GM12878 (cell line): Measurements from ENCODE around the gene LAMA2. TPM values are rescaled to one million over a fixed set of nuclear protein-coding genes. Genes with fewer than 3 reads are reported as not detected.

Experiments used
- ATAC-seq: fragments of 200-7000 bp; cut with Tn5 transposase; 3 replicates; pipeline ENCODE4 v1.9.1; 2020; ENCODE audit warnings: mild to moderate bottlenecking, moderate library complexity
- BruUV-seq: library from RNA; stranded (reverse); fragments of 400-500 nt; replicated peaks from 2 replicates; lab custom pipeline; 2021; lab: Mats Ljungman, UMichigan
- CTCF ChIA-PET: fragments of 300-600 bp; sonication (Branson Sonifier 250); formaldehyde crosslinking; extraction: SDS; loops from one replicate; lab custom pipeline; 2021; ENCODE audit warnings: inconsistent platforms; lab: Yijun Ruan, JAX
- POLR2A ChIA-PET: fragments of 350-600 bp; formaldehyde crosslinking; extraction: SDS; loops from one replicate; lab custom pipeline; 2021; ENCODE audit warnings: inconsistent platforms; lab: Charles Lee
- RAD21 ChIA-PET: fragments of 300-600 bp; sonication (Branson Sonifier 250); formaldehyde crosslinking; loops from one replicate; lab custom pipeline; 2023; ENCODE audit warnings: antibody characterized with exemption; ENCODE audit not compliant: unreplicated experiment; lab: Charles Lee
- SMC1A ChIA-PET: fragments of 300-600 bp; sonication (Branson Sonifier 250); formaldehyde crosslinking; loops from one replicate; lab custom pipeline; 2023; ENCODE audit not compliant: unreplicated experiment, uncharacterized antibody; lab: Charles Lee
- DNase-seq: peaks from one replicate; pipeline ENCODE4 v3.0.0-alpha.2; 2011; ENCODE audit warnings: low read depth, low spot score
- FAIRE-seq: peaks from 3 replicates; lab custom pipeline; 2011; peaks lifted over from hg19 to GRCh38; lab: Jason Lieb, UNC
- H2AFZ ChIP-seq: 2 replicates; pipeline ENCODE4 v1.6.0; 2011; ENCODE audit warnings: low read depth, low read length, control low read depth; ENCODE audit not compliant: control insufficient read depth
- H3K27ac ChIP-seq: 2 replicates; pipeline ENCODE4 v1.5.1; 2011; ENCODE audit warnings: control low read depth; ENCODE audit not compliant: control insufficient read depth, insufficient read depth
- H3K27me3 ChIP-seq, 2 experiments: replicated peaks in 1 of 2; 2 replicates each; pipeline versions ENCODE4 v1.6.0 to v1.6.1; 2011; ENCODE audit warnings: low read length in 1 of 2; ENCODE audit not compliant: control insufficient read depth in 2 of 2, insufficient read depth in 2 of 2
- H3K36me3 ChIP-seq, 2 experiments: 2 replicates each; pipeline ENCODE4 v1.5.1; 2011; ENCODE audit warnings: low read length in 1 of 2; ENCODE audit not compliant: control insufficient read depth in 2 of 2, insufficient read depth in 2 of 2
- H3K4me1 ChIP-seq: 2 replicates; pipeline ENCODE4 v1.6.1; 2011; ENCODE audit warnings: mild to moderate bottlenecking, low read length, moderate library complexity, mixed read lengths; ENCODE audit not compliant: control insufficient read depth, insufficient read depth
- H3K4me2 ChIP-seq: 2 replicates; pipeline ENCODE4 v1.6.0; 2011; ENCODE audit warnings: control low read depth; ENCODE audit not compliant: control insufficient read depth, insufficient read depth
- H3K4me3 ChIP-seq: fragments of 200-600 bp; sonication (generic); 2 replicates; pipeline ENCODE4 v1.5.1; 2016
- H3K79me2 ChIP-seq: 2 replicates; pipeline ENCODE4 v1.6.0; 2011; ENCODE audit warnings: low read length; ENCODE audit not compliant: control insufficient read depth, insufficient read depth
- H3K9ac ChIP-seq: 2 replicates; pipeline ENCODE4 v1.8.0; 2011; ENCODE audit warnings: low read length, control low read depth, mixed read lengths; ENCODE audit not compliant: control insufficient read depth, insufficient read depth
- H3K9me3 ChIP-seq: replicated peaks from 3 replicates; pipeline ENCODE4 v1.5.1; 2011; ENCODE audit warnings: mild to moderate bottlenecking, low read length; ENCODE audit not compliant: control insufficient read depth, insufficient read depth
- H4K20me1 ChIP-seq: 2 replicates; pipeline ENCODE4 v1.6.0; 2011; ENCODE audit not compliant: control insufficient read depth, insufficient read depth
- CBFB ChIP-seq: IDR thresholded peaks from 2 replicates; pipeline ENCODE4 v1.6.1; 2016; ENCODE audit warnings: antibody characterized with exemption, low read depth
- ELK1 ChIP-seq: IDR thresholded peaks from 2 replicates; pipeline ENCODE4 v1.6.1; 2012; ENCODE audit warnings: low read depth, low read length, improper control_type of control experiment
- KDM1A ChIP-seq: fragments of 200-600 bp; sonication (generic); IDR thresholded peaks from 2 replicates; pipeline ENCODE4 v1.6.1; 2016; ENCODE audit warnings: borderline replicate concordance
- SMAD1 ChIP-seq: fragments of 450-650 bp; IDR thresholded peaks from 2 replicates; pipeline ENCODE4 v1.6.1; 2018; ENCODE audit warnings: mild to moderate bottlenecking, low read depth; ENCODE audit not compliant: partially characterized antibody
- SMAD5 ChIP-seq: IDR thresholded peaks from 2 replicates; pipeline ENCODE4 v1.6.1; 2016; ENCODE audit warnings: antibody characterized with exemption, low read depth
- ZSCAN29 ChIP-seq: fragments of 450-650 bp; IDR thresholded peaks from 2 replicates; pipeline ENCODE4 v1.6.1; 2017; ENCODE audit warnings: mild to moderate bottlenecking, moderate library complexity
- WGBS: methylation state at CpG from one replicate; pipeline ENCODE4 v1.1.6; 2016; ENCODE audit warnings: low lambda C conversion rate; ENCODE audit not compliant: insufficient replicate concordance, insufficient coverage; ENCODE audit errors: missing lambda C conversion rate; 5-methylcytosine and 5-hydroxymethylcytosine counted together
- in situ Hi-C: fragments of 300-500 bp; cut with MboI; formaldehyde crosslinking; loops from 9 replicates; pipeline ENCODE4 v1.14.3; 2018; ENCODE audit warnings: mixed read lengths
- intact Hi-C: fragments of 100-400 bp; cut with micrococcal nuclease; formaldehyde crosslinking; loops from one replicate; pipeline ENCODE4 v1.14.2; 2022; ENCODE audit not compliant: unreplicated experiment
- polyA plus RNA-seq, 11 experiments: library from polyadenylated mRNA; depleted of rRNA in 4 of 11; unstranded in 6 of 11; stranded (reverse) in 5 of 11; fragments of >200 nt; fragmentation: Nextera tagmentation in 4 of 11; fragmentation: Illumina TruSeq in 1 of 11; extraction: Ambion mirVana in 4 of 11; extraction: Trizol in 1 of 11; gene quantifications; 1 replicate in 1 of 11; 2 replicates in 10 of 11; pipeline versions ENCODE4 v1.2.1 to v1.2.3, GENCODE V29; 2011 to 2016; ENCODE audit warnings: inconsistent platforms in 2 of 11, missing spikeins in 2 of 11, low read depth in 1 of 11
- total RNA-seq, 4 experiments: library from RNA; depleted of rRNA in 3 of 4; stranded (reverse); fragments of >200 nt in 3 of 4; fragmentation: Illumina TruSeq in 1 of 4; extraction: Trizol in 1 of 4; gene quantifications; 2 replicates each; pipeline versions ENCODE4 v1.2.1 to v1.2.3, GENCODE V29; 2013 to 2021
- TF ChIP-seq, protein P1 (sequence below): fragments of 450-650 bp; IDR thresholded peaks from 2 replicates; pipeline ENCODE4 v1.6.1; 2016; ENCODE audit warnings: mild to moderate bottlenecking
- TF ChIP-seq, protein P2 (sequence below): IDR thresholded peaks from 2 replicates; pipeline ENCODE4 v1.6.1; 2012; ENCODE audit warnings: low read depth, low read length, improper control_type of control experiment

LAMA2 gene
- total and polyA plus RNA-seq, 10 of the 15 experiments (the other 5 are each of a cell fraction or from before 2014, with no cell fraction given), result 0.04 to 2.0 (median 0.37) TPM; not detected in 1

GRCh38 chr6:129342243-129342642 is 459.3 kb downstream of the LAMA2 start:
- no peak overlapping the region for H3K27ac ChIP-seq
- no peak for FAIRE-seq
- no peaks in the 10 kb centered on the region for H4K20me1 ChIP-seq
- SMC1A ChIA-PET, result interaction anchor here (1.1 to 1.5 kb wide), 2 partner anchors 9 to 28 kb away, joined by 3 read pairs; no protein-coding TSS in a partner anchor
- H3K9me3 ChIP-seq, result no peaks in the 10 kb centered on the region
- WGBS, result 0% methylated on average over 2 of the region's 2 CpGs
- no peaks in the 10 kb centered on the region for H3K36me3 ChIP-seq
- CTCF ChIA-PET, result no interaction called here
- no peaks in the 10 kb centered on the region for H3K27me3 ChIP-seq
- no peak for ATAC-seq
- H3K79me2 ChIP-seq, result no peaks in the 10 kb centered on the region
- no peak overlapping the region for H3K4me2 ChIP-seq
- in situ Hi-C loops (no loop called here), intact Hi-C loops (no loop called here)
- TF ChIP-seq ELK1 (no peak), SMAD1 (no peak), CBFB (no peak), KDM1A (no peak), ZSCAN29 (no peak), SMAD5 (no peak)
- TF ChIP-seq, protein P1, sequence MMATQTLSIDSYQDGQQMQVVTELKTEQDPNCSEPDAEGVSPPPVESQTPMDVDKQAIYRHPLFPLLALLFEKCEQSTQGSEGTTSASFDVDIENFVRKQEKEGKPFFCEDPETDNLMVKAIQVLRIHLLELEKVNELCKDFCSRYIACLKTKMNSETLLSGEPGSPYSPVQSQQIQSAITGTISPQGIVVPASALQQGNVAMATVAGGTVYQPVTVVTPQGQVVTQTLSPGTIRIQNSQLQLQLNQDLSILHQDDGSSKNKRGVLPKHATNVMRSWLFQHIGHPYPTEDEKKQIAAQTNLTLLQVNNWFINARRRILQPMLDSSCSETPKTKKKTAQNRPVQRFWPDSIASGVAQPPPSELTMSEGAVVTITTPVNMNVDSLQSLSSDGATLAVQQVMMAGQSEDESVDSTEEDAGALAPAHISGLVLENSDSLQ, result no peak
- TF ChIP-seq, protein P2, sequence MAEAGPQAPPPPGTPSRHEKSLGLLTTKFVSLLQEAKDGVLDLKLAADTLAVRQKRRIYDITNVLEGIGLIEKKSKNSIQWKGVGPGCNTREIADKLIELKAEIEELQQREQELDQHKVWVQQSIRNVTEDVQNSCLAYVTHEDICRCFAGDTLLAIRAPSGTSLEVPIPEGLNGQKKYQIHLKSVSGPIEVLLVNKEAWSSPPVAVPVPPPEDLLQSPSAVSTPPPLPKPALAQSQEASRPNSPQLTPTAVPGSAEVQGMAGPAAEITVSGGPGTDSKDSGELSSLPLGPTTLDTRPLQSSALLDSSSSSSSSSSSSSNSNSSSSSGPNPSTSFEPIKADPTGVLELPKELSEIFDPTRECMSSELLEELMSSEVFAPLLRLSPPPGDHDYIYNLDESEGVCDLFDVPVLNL, result no peak
- RAD21 ChIA-PET, result no interaction called here
- H3K4me3 ChIP-seq, result no peak overlapping the region
- no peak overlapping the region for H2AFZ ChIP-seq
- POLR2A ChIA-PET, result no interaction called here
- BruUV-seq, result no TSS peak
- H3K4me1 ChIP-seq, result no peaks in the 10 kb centered on the region
- no peak for DNase-seq
- H3K9ac ChIP-seq, result no peak overlapping the region
